Tibial artery (tissue), 4 donors: ENCODE results near the gene OSTN.
"Not testable (repeated sequence)": the region's sequence is repeated elsewhere in the genome, so short reads cannot be mapped to it uniquely, and the experiment has no call there.

ENCODE experiments used
- DNase-seq, 2 donors: peaks; one replicate each; pipeline ENCODE4 v3.0.0-alpha.2; 2019
- H3K27ac ChIP-seq, 2 donors: fragments of 200-600 bp; sonication (generic) in 1 of 2; 1 replicate in 1 of 2; 2 replicates in 1 of 2; pipeline ENCODE4 v1.5.1; 2018 to 2019; ENCODE audit warnings: mild to moderate bottlenecking in 1 of 2
- H3K27me3 ChIP-seq, 2 donors: fragments of 200-600 bp; sonication (generic) in 1 of 2; one replicate each; pipeline versions ENCODE4 v1.5.1 to v1.6.0; 2016 to 2019
- H3K36me3 ChIP-seq, 3 donors: fragments of 200-600 bp; sonication (generic) in 2 of 3; one replicate each; pipeline ENCODE4 v1.5.1; 2016 to 2019; ENCODE audit warnings: mild to moderate bottlenecking in 2 of 3
- H3K4me1 ChIP-seq, 4 donors: fragments of 200-600 bp; sonication (generic) in 2 of 4; 1 replicate in 3 of 4; 2 replicates in 1 of 4; pipeline ENCODE4 v1.5.1; 2016 to 2019
- H3K4me3 ChIP-seq, 2 donors: fragments of 200-600 bp; sonication (generic) in 1 of 2; 1 replicate in 1 of 2; 2 replicates in 1 of 2; pipeline ENCODE4 v1.5.1; 2018 to 2019; ENCODE audit warnings: mild to moderate bottlenecking in 2 of 2
- H3K9me3 ChIP-seq, 3 donors: fragments of 200-600 bp; sonication (generic) in 1 of 3; one replicate each; pipeline ENCODE4 v1.5.1; 2016 to 2019
- intact Hi-C: fragments of 100-400 bp; cut with DNase I; formaldehyde crosslinking; loops from one replicate; pipeline ENCODE4 v1.15.0; 2023; ENCODE audit warnings: low total_unique reads
- TF ChIP-seq, protein P1 (sequence below), 2 experiments: fragments of 200-600 bp in 1 of 2; fragments of 450-650 bp in 1 of 2; IDR thresholded peaks; one replicate each; pipeline ENCODE4 v1.5.1; 2017 to 2019; ENCODE audit warnings: antibody characterized with exemption in 2 of 2, mild to moderate bottlenecking in 1 of 2, moderate library complexity in 1 of 2

The OSTN gene

DNA sequence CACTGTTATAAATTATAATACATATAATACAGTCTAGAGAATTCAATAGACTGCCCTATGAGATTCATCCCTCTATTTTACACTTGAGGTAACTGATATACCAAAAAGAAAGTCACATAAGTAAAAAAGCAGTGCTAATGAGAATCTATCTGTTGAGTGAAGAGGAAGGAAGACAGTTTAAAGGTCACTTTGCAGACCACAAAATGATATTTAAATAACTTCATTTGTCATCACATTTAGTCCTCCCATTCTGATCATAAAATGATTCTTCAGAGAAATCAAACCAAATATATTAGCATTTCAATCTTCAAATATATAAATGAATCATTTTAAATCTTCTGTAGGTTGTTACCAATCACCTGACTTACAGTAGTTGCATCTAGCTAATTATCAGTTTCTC lies 69.7 kb downstream of the OSTN start:
- H3K4me1 ChIP-seq: no peaks in the 10 kb centered on the region
- intact Hi-C loops: no loop called here
- no peaks in the 10 kb centered on the region for H3K27me3 ChIP-seq
- TF ChIP-seq, protein P1, sequence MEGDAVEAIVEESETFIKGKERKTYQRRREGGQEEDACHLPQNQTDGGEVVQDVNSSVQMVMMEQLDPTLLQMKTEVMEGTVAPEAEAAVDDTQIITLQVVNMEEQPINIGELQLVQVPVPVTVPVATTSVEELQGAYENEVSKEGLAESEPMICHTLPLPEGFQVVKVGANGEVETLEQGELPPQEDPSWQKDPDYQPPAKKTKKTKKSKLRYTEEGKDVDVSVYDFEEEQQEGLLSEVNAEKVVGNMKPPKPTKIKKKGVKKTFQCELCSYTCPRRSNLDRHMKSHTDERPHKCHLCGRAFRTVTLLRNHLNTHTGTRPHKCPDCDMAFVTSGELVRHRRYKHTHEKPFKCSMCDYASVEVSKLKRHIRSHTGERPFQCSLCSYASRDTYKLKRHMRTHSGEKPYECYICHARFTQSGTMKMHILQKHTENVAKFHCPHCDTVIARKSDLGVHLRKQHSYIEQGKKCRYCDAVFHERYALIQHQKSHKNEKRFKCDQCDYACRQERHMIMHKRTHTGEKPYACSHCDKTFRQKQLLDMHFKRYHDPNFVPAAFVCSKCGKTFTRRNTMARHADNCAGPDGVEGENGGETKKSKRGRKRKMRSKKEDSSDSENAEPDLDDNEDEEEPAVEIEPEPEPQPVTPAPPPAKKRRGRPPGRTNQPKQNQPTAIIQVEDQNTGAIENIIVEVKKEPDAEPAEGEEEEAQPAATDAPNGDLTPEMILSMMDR (IDR thresholded peaks at IDR 0.05): no peak
- no peaks in the 10 kb centered on the region for H3K36me3 ChIP-seq
- DNase-seq: no peak
- no peaks in the 10 kb centered on the region for H3K9me3 ChIP-seq
- H3K4me3 ChIP-seq: no peak overlapping the region
- H3K27ac ChIP-seq: no peak overlapping the region

- Histone ChIP-seq H3K4me3 (no peak overlapping the region), H3K27me3 (no peaks in the 10 kb centered on the region), H3K4me1 (no peaks in the 10 kb centered on the region), H3K36me3 (no peaks in the 10 kb centered on the region), H3K9me3 (no peaks in the 10 kb centered on the region), H3K27ac (no peak overlapping the region)
- TF ChIP-seq, protein P1 (IDR thresholded peaks at IDR 0.05): no peak
- intact Hi-C loops: no loop called here
- no peak for DNase-seq
Measured at GRCh38 chr3:191269289-191270085, 70.4 kb downstream of the OSTN start.

- H3K9me3 ChIP-seq, H3K4me3 ChIP-seq, H3K27me3 ChIP-seq, H3K36me3 ChIP-seq, H3K4me1 ChIP-seq, H3K27ac ChIP-seq, intact Hi-C loops, DNase-seq: not testable (repeated sequence)
Measured at GRCh38 chr3:191275244-191275643, 76.2 kb downstream of the OSTN start.

DNA sequence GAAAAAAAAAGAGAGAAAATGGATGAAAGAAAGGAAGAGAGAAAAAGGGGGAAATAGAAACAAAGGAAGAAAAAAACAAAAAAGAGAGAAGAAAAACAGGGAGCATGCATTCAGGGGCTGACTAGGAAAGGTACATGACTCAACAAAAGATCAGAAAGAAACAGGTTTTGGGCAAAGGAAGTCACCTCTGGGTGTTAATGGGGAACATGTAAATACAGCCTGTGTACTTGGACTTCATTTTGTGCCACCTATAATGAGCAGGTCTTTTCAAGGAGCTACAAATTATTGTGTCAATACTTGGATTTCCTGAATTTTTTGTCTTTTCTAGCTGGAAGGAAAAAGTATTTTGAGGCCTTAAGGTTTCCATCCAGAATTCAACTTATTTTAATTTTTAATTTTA lies 76.7 kb downstream of the OSTN start:
- TF ChIP-seq, protein P1 (IDR thresholded peaks at IDR 0.05): no peak
- no peak for DNase-seq
- no peaks in the 10 kb centered on the region for H3K36me3 ChIP-seq
- H3K4me3 ChIP-seq: no peak overlapping the region
- H3K27ac ChIP-seq: no peak overlapping the region
- H3K4me1 ChIP-seq: no peaks in the 10 kb centered on the region
- H3K27me3 ChIP-seq: no peaks in the 10 kb centered on the region
- H3K9me3 ChIP-seq: no peaks in the 10 kb centered on the region
- intact Hi-C loops: no loop called here

DNA sequence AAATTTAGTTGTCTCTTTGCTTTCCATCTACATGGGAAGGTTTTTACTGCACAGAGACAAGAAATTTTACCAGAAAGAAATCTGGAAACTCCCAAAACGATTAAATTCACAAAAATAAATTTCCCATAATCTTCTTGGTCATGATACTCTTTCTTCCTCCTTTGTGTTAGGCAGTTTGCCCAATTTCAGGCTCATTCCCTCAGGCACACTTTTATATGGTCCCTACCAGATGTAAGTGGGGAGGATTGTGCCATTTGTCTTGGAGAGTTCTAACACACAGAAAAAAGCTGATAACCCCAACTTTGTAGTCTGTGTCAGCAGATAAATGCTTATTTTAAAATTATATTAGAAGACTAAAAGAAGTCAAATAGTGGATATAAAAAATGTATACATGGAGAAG lies 81.1 kb downstream of the OSTN start:
- intact Hi-C loops: no loop called here
- no peaks in the 10 kb centered on the region for H3K4me1 ChIP-seq
- no peaks in the 10 kb centered on the region for H3K9me3 ChIP-seq
- no peaks in the 10 kb centered on the region for H3K36me3 ChIP-seq
- TF ChIP-seq, protein P1 (IDR thresholded peaks at IDR 0.05): no peak
- no peak for DNase-seq
- H3K4me3 ChIP-seq: no peak overlapping the region
- H3K27ac ChIP-seq: no peak overlapping the region
- no peaks in the 10 kb centered on the region for H3K27me3 ChIP-seq

GRCh38 chr3:191280882-191281281 lies 81.8 kb downstream of the OSTN start:
- Histone ChIP-seq H3K27ac (no peak overlapping the region), H3K9me3 (no peaks in the 10 kb centered on the region), H3K4me3 (no peak overlapping the region), H3K4me1 (no peaks in the 10 kb centered on the region), H3K27me3 (no peaks in the 10 kb centered on the region), H3K36me3 (no peaks in the 10 kb centered on the region)
- TF ChIP-seq, protein P1 (IDR thresholded peaks at IDR 0.05): no peak
- DNase-seq: no peak
- intact Hi-C loops: no loop called here
